ENCODE results near the gene CDC42.
"Not testable (repeated sequence)": the region's sequence is repeated elsewhere in the genome, so short reads cannot be mapped to it uniquely, and the experiment has no call there.

The CDC42 gene

DNA sequence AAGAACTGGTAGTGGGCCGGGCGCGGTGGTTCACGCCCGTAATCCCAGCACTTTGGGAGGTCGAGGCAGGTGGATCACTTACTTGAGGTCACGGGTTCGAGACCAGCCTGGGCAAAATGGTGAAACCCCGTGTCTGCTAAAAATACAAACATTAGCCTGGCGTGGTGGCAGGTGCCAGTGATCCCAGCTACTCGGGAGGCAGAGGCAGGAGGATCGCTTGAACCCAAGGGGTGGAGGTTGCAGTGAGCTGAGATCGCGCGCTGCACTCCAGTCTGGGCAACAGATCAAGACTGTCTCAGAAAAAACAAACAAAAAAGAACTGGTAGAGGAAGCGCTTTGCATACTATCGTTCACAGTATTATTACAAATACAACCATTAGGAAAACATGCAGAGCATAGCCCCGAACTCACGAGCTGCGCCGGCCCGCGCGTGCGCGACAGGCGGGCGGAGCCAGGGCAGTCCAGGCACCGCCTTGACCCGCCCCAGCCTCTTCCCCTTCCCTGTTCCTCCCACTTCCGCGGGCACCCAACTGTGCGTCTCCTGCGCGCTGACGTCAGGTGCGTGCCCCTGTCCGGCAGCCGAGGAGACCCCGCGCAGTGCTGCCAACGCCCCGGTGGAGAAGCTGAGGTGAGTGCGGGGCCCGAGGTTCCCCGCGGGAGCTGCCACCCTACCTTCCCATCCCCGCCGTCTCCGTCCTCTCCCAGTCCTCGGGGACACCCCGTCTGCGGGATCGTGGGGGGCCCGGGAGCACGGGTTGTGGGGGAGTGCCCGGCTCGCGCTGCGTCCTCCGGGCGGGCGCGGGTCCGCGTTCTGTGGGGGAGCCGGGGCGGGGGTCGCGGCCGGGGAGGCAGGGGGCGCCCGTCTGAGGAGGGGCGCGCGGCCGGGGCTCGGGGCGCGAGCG lies at the start of gene CDC42:
Gene CDC42 (plus strand): TSS at position 595 of the 902 bp plus-strand sequence. CDS start 25,770 bp downstream, outside the sequence.
- no peak for FAIRE-seq
- peak; percentile 69 for DNase-seq (ENCODE audit: insufficient read length, low spot score)
- TF ChIP-seq POLR2A (IDR thresholded peaks at IDR 0.05; ENCODE audit: low read depth, low read length): peak; percentile 82

DNA sequence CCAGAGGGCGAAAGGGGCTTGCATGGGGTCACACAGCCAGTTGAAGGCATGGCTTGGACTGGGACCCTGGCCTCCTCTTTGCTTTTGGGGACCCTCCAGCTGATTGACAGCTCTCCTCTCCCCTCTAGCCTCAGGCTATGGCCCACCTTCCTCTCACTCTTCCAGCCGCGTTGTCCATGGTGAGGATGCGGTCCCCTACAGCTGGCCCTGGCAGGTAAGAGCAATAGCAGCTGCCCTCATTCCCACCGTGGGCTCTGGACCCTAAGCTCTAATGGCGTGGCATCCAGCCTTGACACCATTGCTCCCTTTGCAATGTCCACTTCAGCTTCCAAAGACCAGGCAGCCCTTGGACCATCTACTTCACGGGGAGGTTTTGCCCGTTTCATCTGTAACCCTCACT lies 49.6 kb upstream of the CDC42 start:
- not testable (repeated sequence) for DNase-seq (ENCODE audit: insufficient read length, low spot score); FAIRE-seq

DNA sequence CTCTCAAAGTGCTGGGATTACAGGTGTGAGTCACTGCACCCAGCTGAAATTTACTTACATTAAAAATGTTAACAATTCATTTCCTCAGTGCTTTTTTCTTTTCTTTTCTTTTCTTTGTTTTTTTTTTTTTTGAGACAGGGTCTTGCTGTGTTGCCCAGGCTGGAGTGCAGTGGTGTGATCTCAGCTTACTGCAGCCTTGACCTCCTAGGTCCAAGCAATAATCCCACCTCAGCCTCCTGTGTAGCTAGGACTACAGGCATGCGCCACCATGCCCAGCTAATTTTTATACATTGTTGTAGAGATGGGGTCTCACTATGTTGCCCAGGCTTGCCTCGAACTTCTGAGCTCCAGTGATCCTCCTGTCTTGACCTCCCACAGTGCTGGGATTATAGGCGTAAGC lies 48.5 kb upstream of the CDC42 start:
- DNase-seq (ENCODE audit: insufficient read length, low spot score); FAIRE-seq: not testable (repeated sequence)

DNA sequence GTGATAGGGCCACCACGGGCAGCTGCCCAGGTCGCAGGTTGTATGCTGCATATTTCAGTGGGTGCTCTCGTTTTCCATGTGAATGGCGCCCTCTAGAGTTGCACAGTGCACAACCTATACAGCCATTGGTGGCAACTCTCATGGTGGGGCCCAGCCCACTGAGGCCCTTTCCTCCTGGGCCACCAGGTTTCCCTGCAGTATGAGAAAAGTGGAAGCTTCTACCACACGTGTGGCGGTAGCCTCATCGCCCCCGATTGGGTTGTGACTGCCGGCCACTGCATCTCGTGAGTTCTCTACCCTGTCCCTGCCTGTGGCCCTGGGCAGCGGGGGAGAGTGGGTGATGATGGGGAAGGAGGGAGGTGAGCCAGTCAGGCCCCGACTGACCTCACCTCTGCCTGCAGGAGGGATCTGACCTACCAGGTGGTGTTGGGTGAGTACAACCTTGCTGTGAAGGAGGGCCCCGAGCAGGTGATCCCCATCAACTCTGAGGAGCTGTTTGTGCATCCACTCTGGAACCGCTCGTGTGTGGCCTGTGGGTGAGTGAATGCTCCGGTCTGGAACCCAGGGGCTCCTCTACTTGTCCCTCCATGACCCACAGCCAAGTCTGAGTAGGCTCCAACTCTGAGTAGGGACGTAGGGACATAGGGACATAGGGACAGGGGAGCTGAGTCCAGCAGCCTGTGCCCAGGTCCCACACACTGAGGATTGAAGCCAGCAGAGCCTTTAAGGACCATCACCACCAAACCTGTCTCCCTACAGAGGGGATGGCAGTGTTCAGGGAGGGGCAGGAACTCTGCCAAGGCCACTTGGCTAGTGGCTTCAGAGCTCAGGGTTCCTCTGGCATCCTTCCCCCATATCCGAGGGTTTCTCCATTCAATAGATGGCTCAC lies 47.0 kb upstream of the CDC42 start:
- FAIRE-seq; DNase-seq (ENCODE audit: insufficient read length, low spot score): not testable (repeated sequence)

DNA sequence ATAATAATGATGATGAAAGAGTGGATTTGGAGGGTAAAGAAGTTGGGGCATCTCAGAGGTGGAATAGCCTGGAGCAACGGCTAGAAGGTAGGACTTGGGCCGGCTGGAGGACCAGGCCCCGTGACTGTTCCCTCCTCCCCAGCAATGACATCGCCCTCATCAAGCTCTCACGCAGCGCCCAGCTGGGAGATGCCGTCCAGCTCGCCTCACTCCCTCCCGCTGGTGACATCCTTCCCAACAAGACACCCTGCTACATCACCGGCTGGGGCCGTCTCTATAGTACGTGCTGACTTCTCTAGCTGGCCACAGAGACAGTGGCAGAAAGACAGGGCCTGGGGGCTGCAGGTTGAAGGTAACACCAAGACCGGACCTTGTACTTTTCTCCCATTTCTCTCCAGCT lies 45.8 kb upstream of the CDC42 start:
- DNase-seq (ENCODE audit: insufficient read length, low spot score); FAIRE-seq: not testable (repeated sequence)

DNA sequence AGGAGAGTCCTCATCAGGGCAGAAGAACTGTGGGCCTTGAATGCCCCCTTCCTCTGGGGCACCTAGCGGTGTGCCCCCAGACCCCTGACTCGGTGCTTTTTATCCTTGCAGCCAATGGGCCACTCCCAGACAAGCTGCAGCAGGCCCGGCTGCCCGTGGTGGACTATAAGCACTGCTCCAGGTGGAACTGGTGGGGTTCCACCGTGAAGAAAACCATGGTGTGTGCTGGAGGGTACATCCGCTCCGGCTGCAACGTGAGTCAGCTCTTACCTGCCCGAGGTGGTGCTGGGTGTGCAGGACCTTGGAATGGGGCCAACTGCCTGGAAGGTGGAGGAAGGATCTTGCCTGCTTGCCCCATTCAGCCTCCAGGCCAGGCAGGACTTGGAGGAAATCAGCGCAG lies 45.2 kb upstream of the CDC42 start:
- DNase-seq (ENCODE audit: insufficient read length, low spot score); FAIRE-seq: not testable (repeated sequence)

DNA sequence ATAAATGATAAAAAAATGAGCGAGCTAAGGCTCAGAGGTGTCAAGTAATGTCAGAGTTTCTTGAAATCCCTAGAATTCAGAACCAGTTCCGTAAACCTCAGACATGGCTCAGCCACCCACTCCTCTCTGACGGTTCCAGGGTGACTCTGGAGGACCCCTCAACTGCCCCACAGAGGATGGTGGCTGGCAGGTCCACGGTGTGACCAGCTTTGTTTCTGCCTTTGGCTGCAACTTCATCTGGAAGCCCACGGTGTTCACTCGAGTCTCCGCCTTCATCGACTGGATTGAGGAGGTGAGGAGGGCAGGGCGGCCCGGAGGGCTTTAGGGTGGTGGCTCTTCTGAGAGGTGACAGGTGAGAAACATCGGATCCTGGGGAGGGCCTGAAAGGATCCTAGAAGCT lies 42.9 kb upstream of the CDC42 start:
- DNase-seq (ENCODE audit: insufficient read length, low spot score); FAIRE-seq: not testable (repeated sequence)

DNA sequence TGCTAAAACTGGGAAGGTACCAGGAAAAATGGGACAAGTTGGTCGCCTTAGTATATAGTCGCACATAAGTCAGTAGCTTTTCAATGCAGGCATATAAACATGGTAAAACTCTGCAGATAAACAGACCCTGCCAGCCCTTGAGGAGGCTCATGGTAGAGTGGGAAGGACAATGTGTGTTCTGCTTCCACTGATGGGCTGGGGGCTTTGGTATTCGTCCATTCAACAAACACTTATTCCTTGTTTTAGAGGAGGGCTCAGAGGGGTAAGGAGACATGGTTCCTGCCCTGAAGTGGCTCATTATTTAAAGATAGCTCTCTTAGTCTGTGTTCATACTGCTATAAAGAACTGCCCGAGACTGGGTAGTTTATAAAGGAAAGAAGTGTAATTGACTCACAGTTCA lies 39.8 kb upstream of the CDC42 start:
- not testable (repeated sequence) for DNase-seq (ENCODE audit: insufficient read length, low spot score)

DNA sequence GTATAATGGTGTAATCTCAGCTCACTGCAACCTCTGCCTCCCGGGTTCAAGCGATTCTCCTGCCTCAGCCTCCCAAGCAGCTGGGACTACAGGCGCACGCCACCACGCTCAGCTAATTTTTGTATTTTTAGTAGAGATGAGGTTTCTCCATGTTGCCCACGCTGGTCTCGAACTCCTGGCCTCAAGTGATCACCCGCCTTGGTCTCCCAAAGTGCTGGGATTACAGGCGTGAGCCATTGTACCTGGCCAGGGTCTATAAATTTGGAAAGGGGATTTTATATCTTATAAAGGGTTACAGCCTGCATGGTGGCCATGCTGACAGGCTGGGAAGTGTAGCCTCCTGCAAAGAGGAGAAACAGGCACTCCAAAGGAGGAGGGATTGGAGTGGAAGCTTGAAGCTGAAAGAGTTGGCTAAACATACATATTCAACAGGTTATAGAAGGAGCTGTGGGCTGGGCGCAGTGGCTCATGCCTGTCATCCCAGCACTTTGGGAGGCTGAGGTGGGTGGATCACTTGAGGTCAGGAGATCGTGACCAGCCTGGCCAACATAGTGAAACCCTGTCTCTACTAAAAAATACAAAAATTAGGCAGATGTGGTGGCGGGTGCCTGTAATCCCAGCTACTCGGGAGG lies 37.8 kb upstream of the CDC42 start:
- FAIRE-seq; DNase-seq (ENCODE audit: insufficient read length, low spot score): not testable (repeated sequence)

More for the DNA sequence above, 39.8 kb upstream of the CDC42 start:
- FAIRE-seq: not testable (repeated sequence)

DNA sequence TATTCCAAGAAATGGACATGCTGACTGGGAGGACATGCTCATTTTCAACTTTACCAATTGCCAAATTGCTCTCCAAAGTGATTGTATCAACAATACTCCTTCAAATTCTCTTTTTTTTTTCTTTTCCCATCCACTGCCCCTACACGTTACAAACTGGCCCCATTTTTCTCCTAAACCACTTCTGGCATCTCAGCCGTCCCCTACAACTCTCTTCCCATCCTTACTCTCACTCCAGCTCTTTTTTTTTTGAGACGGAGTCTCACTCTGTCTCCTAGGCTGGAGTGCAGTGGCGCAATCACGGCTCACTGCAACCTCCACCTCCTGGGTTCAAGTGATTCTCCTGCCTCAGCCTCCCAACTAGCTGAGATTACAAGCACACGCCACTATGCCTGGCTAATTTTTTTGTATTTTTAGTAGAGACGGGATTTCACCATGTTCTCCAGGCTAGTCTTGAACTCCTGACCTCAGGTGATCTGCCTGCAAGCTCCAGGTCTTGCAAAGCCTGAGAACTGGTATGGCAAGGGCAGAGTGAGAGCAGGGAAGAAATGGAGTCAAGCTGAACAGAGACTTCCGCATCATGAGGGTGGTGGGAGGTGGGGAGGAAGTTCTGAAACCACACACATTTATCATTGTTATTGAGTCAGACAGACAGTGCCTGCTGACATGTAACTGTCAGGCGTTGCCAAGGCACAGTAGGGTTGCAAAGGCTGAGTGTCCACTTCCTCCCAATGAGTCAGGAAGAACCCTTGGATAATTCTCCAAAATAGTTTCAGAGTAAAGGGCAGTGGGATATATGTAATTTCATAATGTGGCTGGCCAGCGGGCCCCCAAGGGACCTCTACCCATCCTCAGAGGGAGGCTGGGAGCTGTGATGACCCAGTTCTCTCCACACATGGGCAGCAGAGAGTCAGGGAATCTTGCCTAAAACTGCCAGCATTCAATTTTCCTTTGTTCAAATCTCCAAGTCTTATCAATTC lies 33.6 kb upstream of the CDC42 start:
- FAIRE-seq (peak; percentile 58), DNase-seq (ENCODE audit: insufficient read length, low spot score) (peak; percentile 48)
- TF ChIP-seq POLR2A (IDR thresholded peaks at IDR 0.05; ENCODE audit: low read depth, low read length): no peak

DNA sequence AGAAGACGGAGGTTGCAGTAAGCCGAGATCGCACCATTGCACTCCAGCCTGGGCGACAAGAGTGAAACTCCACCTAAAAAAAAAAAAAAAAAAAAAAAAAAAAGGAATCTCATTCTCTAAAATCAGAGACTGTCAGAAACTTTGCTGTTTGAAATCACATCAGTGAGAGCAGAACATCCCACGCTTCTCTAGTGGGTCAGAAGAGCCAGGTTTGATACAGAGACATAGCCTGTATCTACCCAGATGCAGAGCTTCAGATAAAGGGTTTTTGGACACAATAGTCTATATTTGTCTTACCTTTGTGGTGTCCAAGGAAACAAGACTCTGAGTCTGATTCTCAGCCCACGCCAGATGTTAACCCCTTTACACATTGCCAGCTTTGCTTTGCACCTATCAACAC lies 31.4 kb upstream of the CDC42 start:
- no peak for TF ChIP-seq POLR2A (IDR thresholded peaks at IDR 0.05; ENCODE audit: low read depth, low read length)
- DNase-seq (ENCODE audit: insufficient read length, low spot score) (no peak), FAIRE-seq (no peak)

DNA sequence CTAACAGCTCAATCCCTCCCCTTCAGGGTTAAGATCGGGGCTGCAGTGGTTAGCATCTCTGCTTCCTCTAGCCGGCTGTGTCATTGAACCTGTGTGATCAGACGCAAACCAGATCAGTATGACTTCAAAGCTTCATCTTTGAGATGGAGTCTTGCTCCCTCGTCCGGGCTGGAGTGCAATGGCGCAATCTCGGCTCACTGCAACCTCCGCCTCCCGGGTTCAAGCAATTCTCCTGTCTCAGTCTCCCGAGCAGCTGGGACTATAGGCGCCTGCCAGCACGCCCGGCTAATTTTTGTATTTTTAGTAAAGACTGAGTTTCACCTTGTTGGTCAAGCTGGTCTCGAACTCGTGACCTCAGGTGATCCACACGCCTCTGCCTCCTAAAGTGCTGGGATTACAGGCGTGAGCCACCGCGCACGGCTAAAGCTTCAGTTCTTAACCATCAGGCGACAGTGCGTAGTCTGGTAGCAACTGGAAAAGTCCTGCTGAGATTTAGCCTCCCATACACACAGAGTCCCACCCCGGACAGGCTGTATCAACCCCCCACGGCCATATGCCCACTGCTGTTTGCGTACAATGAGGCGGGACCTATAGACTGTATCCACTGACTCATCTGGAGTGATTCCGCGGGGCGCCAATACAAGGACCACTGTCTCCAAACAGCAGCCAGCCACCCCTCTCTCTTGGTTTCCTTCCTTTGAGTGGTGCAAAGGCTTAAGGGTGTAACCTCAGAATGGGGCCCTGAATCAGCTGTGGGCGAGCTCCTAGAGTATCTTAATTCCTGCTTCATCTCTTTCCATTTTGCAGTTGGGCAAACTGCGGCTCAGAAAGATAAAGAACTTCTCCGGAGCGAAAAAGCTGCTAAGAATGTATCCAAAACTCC lies 27.8 kb upstream of the CDC42 start:
- TF ChIP-seq POLR2A (IDR thresholded peaks at IDR 0.05; ENCODE audit: low read depth, low read length): no peak
- DNase-seq (ENCODE audit: insufficient read length, low spot score) (peak; percentile 41), FAIRE-seq (no peak)

Measured in H54 (cell line).